Caco-2 (cell line): ENCODE data around the gene MRS2. TPM values are rescaled to one million over a fixed set of nuclear protein-coding genes. Genes with fewer than 3 reads are reported as not detected.

Source experiments
- BruUV-seq: library from RNA; stranded (reverse); fragments of 400-500 nt; replicated peaks from 2 replicates; lab custom pipeline; 2021; lab: Mats Ljungman, UMichigan
- CTCF ChIA-PET: fragments of 300-600 bp; sonication (Branson Sonifier 250); formaldehyde crosslinking; loops from one replicate; lab custom pipeline; 2022; ENCODE audit warnings: antibody characterized with exemption; lab: Charles Lee
- POLR2A ChIA-PET: fragments of 300-600 bp; sonication (Branson Sonifier 250); formaldehyde crosslinking; loops from one replicate; lab custom pipeline; 2022; ENCODE audit warnings: antibody characterized with exemption; lab: Charles Lee
- DNase-seq, 2 experiments: peaks; one replicate each; pipeline versions ENCODE4 v3.0.0 to v3.0.0-alpha.2; 2020 to 2022
- H3K27me3 ChIP-seq: replicated peaks from 2 replicates; pipeline ENCODE4 v1.6.0; 2011; ENCODE audit warnings: low read length; ENCODE audit not compliant: control insufficient read depth, insufficient read depth
- H3K36me3 ChIP-seq: 2 replicates; pipeline ENCODE4 v1.5.1; 2011; ENCODE audit warnings: low read length; ENCODE audit not compliant: control insufficient read depth, insufficient read depth
- H3K4me1 ChIP-seq: fragments of 250-450 bp; sonication (Bioruptor Pico); 2 replicates; pipeline ENCODE4 v1.5.1; 2020; ENCODE audit warnings: mild to moderate bottlenecking
- H3K4me3 ChIP-seq: 2 replicates; pipeline ENCODE4 v1.5.1; 2011; ENCODE audit warnings: low read depth, mild to moderate bottlenecking, control low read depth, low read length
- H3K9me3 ChIP-seq: fragments of 250-450 bp; sonication (Bioruptor Pico); 2 replicates; pipeline ENCODE4 v1.5.1; 2020; ENCODE audit warnings: mild to moderate bottlenecking, moderate library complexity
- H3K27ac Mint-ChIP-seq: one replicate; pipeline ENCODE4 v1.8.0; 2022; ENCODE audit warnings: mixed read lengths; ENCODE audit not compliant: unreplicated experiment
- H3K27me3 Mint-ChIP-seq: one replicate; pipeline ENCODE4 v1.8.0; 2022; ENCODE audit warnings: mixed read lengths; ENCODE audit not compliant: insufficient read depth, unreplicated experiment
- H3K36me3 Mint-ChIP-seq: one replicate; pipeline ENCODE4 v1.8.0; 2022; ENCODE audit warnings: mild to moderate bottlenecking, mixed read lengths; ENCODE audit not compliant: insufficient read depth, unreplicated experiment
- H3K4me1 Mint-ChIP-seq: one replicate; pipeline ENCODE4 v1.8.0; 2022; ENCODE audit warnings: low read depth, mixed read lengths; ENCODE audit not compliant: unreplicated experiment
- H3K4me3 Mint-ChIP-seq: one replicate; pipeline ENCODE4 v1.8.0; 2022; ENCODE audit warnings: mild to moderate bottlenecking, moderate library complexity, mixed read lengths; ENCODE audit not compliant: unreplicated experiment
- H3K9me3 Mint-ChIP-seq: one replicate; pipeline ENCODE4 v1.8.0; 2022; ENCODE audit warnings: mixed read lengths; ENCODE audit not compliant: unreplicated experiment
- CTCF ChIP-seq, 2 experiments: fragments of 200-600 bp in 1 of 2; IDR thresholded peaks; 1 replicate in 1 of 2; 2 replicates in 1 of 2; pipeline versions ENCODE4 v1.5.1 to v1.8.0; 2011 to 2022; ENCODE audit warnings: antibody characterized with exemption in 1 of 2, control low read depth in 1 of 2, inconsistent platforms in 1 of 2, low read depth in 1 of 2, low read length in 1 of 2, mild to moderate bottlenecking in 1 of 2, moderate library complexity in 1 of 2; ENCODE audit not compliant: insufficient read depth in 1 of 2, severe bottlenecking in 1 of 2, unreplicated experiment in 1 of 2
- intact Hi-C: fragments of 100-400 bp; cut with micrococcal nuclease; formaldehyde crosslinking; loops from one replicate; pipeline ENCODE4 v1.10.0; 2022; ENCODE audit not compliant: unreplicated experiment
- total RNA-seq: library from RNA; stranded (reverse); gene quantifications from 2 replicates; pipeline ENCODE4 v1.2.3, GENCODE V29; 2022

The MRS2 gene
- total RNA-seq, 1 experiment from 2014 or later = 62.3 TPM

GRCh38 chr6:24455061-24455460, 52.3 kb downstream of the MRS2 start:
- H3K4me3 Mint-ChIP-seq = no peak overlapping the region
- H3K9me3 Mint-ChIP-seq = no peaks in the 10 kb centered on the region
- no peak overlapping the region for H3K27ac Mint-ChIP-seq
- no peak for DNase-seq
- intact Hi-C loops = no loop called here
- CTCF ChIA-PET = no interaction called here
- Histone ChIP-seq H3K27me3 (no peaks in the 10 kb centered on the region), H3K36me3 (no peaks in the 10 kb centered on the region), H3K4me1 (no peaks in the 10 kb centered on the region), H3K9me3 (no peaks in the 10 kb centered on the region), H3K4me3 (no peak overlapping the region)
- TF ChIP-seq CTCF (IDR thresholded peaks at IDR 0.05; ENCODE audit: insufficient read depth in 1 of 2, low read depth in 1 of 2, low read length in 1 of 2, severe bottlenecking in 1 of 2, unreplicated experiment in 1 of 2) = no peak
- BruUV-seq = no TSS peak
- POLR2A ChIA-PET = no interaction called here
- H3K36me3 Mint-ChIP-seq = no peaks in the 10 kb centered on the region
- no peaks in the 10 kb centered on the region for H3K27me3 Mint-ChIP-seq
- no peaks in the 10 kb centered on the region for H3K4me1 Mint-ChIP-seq

- ChIA-PET POLR2A (no interaction called here), CTCF (no interaction called here)
- no peaks in the 10 kb centered on the region for H3K27me3 Mint-ChIP-seq
- no peak overlapping the region for H3K27ac Mint-ChIP-seq
- intact Hi-C loops = no loop called here
- no peak for TF ChIP-seq CTCF (IDR thresholded peaks at IDR 0.05; ENCODE audit: insufficient read depth in 1 of 2, low read depth in 1 of 2, low read length in 1 of 2, severe bottlenecking in 1 of 2, unreplicated experiment in 1 of 2)
- Histone ChIP-seq H3K27me3 (no peaks in the 10 kb centered on the region), H3K4me3 (no peak overlapping the region), H3K9me3 (no peaks in the 10 kb centered on the region), H3K36me3 (no peaks in the 10 kb centered on the region), H3K4me1 (no peaks in the 10 kb centered on the region)
- no peaks in the 10 kb centered on the region for H3K36me3 Mint-ChIP-seq
- H3K9me3 Mint-ChIP-seq = no peaks in the 10 kb centered on the region
- no peaks in the 10 kb centered on the region for H3K4me1 Mint-ChIP-seq
- DNase-seq = no peak
- H3K4me3 Mint-ChIP-seq = no peak overlapping the region
- BruUV-seq = no TSS peak
These were observed 55.4 kb downstream of the MRS2 start for GRCh38 chr6:24458134-24458533.

- CTCF ChIA-PET = interaction anchor here (0.9 kb wide), 1 partner anchor 62 kb away, joined by 3 read pairs; no protein-coding TSS in a partner anchor
- Histone ChIP-seq H3K9me3 (no peaks in the 10 kb centered on the region), H3K36me3 (no peaks in the 10 kb centered on the region), H3K4me3 (no peak overlapping the region), H3K27me3 (no peaks in the 10 kb centered on the region), H3K4me1 (no peaks in the 10 kb centered on the region)
- POLR2A ChIA-PET = no interaction called here
- TF ChIP-seq CTCF (IDR thresholded peaks at IDR 0.05; ENCODE audit: insufficient read depth in 1 of 2, low read depth in 1 of 2, low read length in 1 of 2, severe bottlenecking in 1 of 2, unreplicated experiment in 1 of 2) = no peak
- Mint-ChIP-seq H3K4me3 (no peak overlapping the region), H3K27me3 (no peaks in the 10 kb centered on the region), H3K9me3 (no peaks in the 10 kb centered on the region), H3K4me1 (no peaks in the 10 kb centered on the region), H3K27ac (no peak overlapping the region), H3K36me3 (no peaks in the 10 kb centered on the region)
- DNase-seq = no peak
- intact Hi-C loops = no loop called here
- BruUV-seq = no TSS peak
These were observed 56.2 kb downstream of the MRS2 start for GRCh38 chr6:24458941-24459340.
